Measurements from ENCODE around the gene MTTP. TPM values are rescaled to one million over a fixed set of nuclear protein-coding genes. Genes with fewer than 3 reads are reported as not detected.
"Not testable (repeated sequence)": the region's sequence is repeated elsewhere in the genome, so short reads cannot be mapped to it uniquely, and the experiment has no call there.

The MTTP gene
- total RNA-seq (0.42 TPM), polyA plus RNA-seq (0.34 TPM)
- long read RNA-seq, donor 1 = 0 reads
- long read RNA-seq, donor 2 = 0 reads
- long read RNA-seq, donor 3 = 0 reads
- long read RNA-seq, donor 4 = 0 reads
- long read RNA-seq, donor 5, full-length matches to known transcripts = 1 of 1 reads
- long read RNA-seq, donor 5, partial matches to known transcripts = 0 of 1 reads
- long read RNA-seq, donor 5, other reads (novel, unspliced or antisense) = 0 of 1 reads
- long read RNA-seq, donor 6 = 0 reads
- long read RNA-seq, donor 7 = 0 reads
- long read RNA-seq, donor 8 = 0 reads
- long read RNA-seq, donor 9 = 0 reads
- long read RNA-seq, donor 10 = 0 reads

- Histone ChIP-seq H3K9me3 (ENCODE audit: control insufficient read depth in 2 of 2, insufficient read depth in 1 of 2, low read length in 1 of 2) (no peaks in the 10 kb centered on the region), H3K36me3 (ENCODE audit: control insufficient read depth in 2 of 2, insufficient read depth in 2 of 2, low read length in 1 of 2) (no peaks in the 10 kb centered on the region), H3K4me1 (ENCODE audit: control insufficient read depth in 2 of 2, insufficient read depth in 2 of 2, low read length in 2 of 2) (no peaks in the 10 kb centered on the region), H3K27ac (ENCODE audit: low read depth in 1 of 2, low read length in 1 of 2) (peak within 1 kb of the TSS in 1 of 2 donors; percentile 3), H3K27me3 (ENCODE audit: control insufficient read depth in 2 of 2, insufficient read depth in 1 of 2, low read length in 1 of 2) (no peaks in the 10 kb centered on the region), H3K4me3 (ENCODE audit: low read length in 2 of 2) (no peak within 1 kb of the TSS)
- WGBS = 88% methylated on average over 3 of the region's 3 CpGs
- no peak for DNase-seq (ENCODE audit: low read depth in 6 of 9, low spot score in 9 of 9)
These were observed at the start of gene MTTP for GRCh38 chr4:99574530-99575324. MTTP (plus strand) TSS chr4:99574824; CDS start chr4:99574910, 86 bp downstream.

- H3K4me3 ChIP-seq (ENCODE audit: low read length in 2 of 2) = no peak overlapping the region
- no peaks in the 10 kb centered on the region for H3K36me3 ChIP-seq (ENCODE audit: control insufficient read depth in 2 of 2, insufficient read depth in 2 of 2, low read length in 1 of 2)
- H3K4me1 ChIP-seq (ENCODE audit: control insufficient read depth in 2 of 2, insufficient read depth in 2 of 2, low read length in 2 of 2) = no peaks in the 10 kb centered on the region
- DNase-seq (ENCODE audit: low read depth in 6 of 9, low spot score in 9 of 9) = no peak
- H3K27me3 ChIP-seq (ENCODE audit: control insufficient read depth in 2 of 2, insufficient read depth in 1 of 2, low read length in 1 of 2) = no peaks in the 10 kb centered on the region
- no peaks in the 10 kb centered on the region for H3K9me3 ChIP-seq (ENCODE audit: control insufficient read depth in 2 of 2, insufficient read depth in 1 of 2, low read length in 1 of 2)
- no peak overlapping the region for H3K27ac ChIP-seq (ENCODE audit: low read depth in 1 of 2, low read length in 1 of 2)
These were observed 45.4 kb upstream of the MTTP start for GRCh38 chr4:99529228-99529627.

GRCh38 chr4:99529956-99530355, 44.7 kb upstream of the MTTP start:
- H3K27me3 ChIP-seq (ENCODE audit: control insufficient read depth in 2 of 2, insufficient read depth in 1 of 2, low read length in 1 of 2) = no peaks in the 10 kb centered on the region
- no peaks in the 10 kb centered on the region for H3K4me1 ChIP-seq (ENCODE audit: control insufficient read depth in 2 of 2, insufficient read depth in 2 of 2, low read length in 2 of 2)
- H3K27ac ChIP-seq (ENCODE audit: low read depth in 1 of 2, low read length in 1 of 2) = no peak overlapping the region
- WGBS = 92% methylated on average over 3 of the region's 3 CpGs
- no peaks in the 10 kb centered on the region for H3K9me3 ChIP-seq (ENCODE audit: control insufficient read depth in 2 of 2, insufficient read depth in 1 of 2, low read length in 1 of 2)
- no peak overlapping the region for H3K4me3 ChIP-seq (ENCODE audit: low read length in 2 of 2)
- H3K36me3 ChIP-seq (ENCODE audit: control insufficient read depth in 2 of 2, insufficient read depth in 2 of 2, low read length in 1 of 2) = no peaks in the 10 kb centered on the region
- no peak for DNase-seq (ENCODE audit: low read depth in 6 of 9, low spot score in 9 of 9)

- H3K27ac ChIP-seq (ENCODE audit: low read depth in 1 of 2, low read length in 1 of 2); H3K27me3 ChIP-seq (ENCODE audit: control insufficient read depth in 2 of 2, insufficient read depth in 1 of 2, low read length in 1 of 2); H3K9me3 ChIP-seq (ENCODE audit: control insufficient read depth in 2 of 2, insufficient read depth in 1 of 2, low read length in 1 of 2); DNase-seq (ENCODE audit: low read depth in 6 of 9, low spot score in 9 of 9); H3K4me3 ChIP-seq (ENCODE audit: low read length in 2 of 2); H3K4me1 ChIP-seq (ENCODE audit: control insufficient read depth in 2 of 2, insufficient read depth in 2 of 2, low read length in 2 of 2); H3K36me3 ChIP-seq (ENCODE audit: control insufficient read depth in 2 of 2, insufficient read depth in 2 of 2, low read length in 1 of 2): not testable (repeated sequence)
- WGBS = 98% methylated on average over 3 of the region's 3 CpGs
These were observed 39.9 kb upstream of the MTTP start for GRCh38 chr4:99534699-99535098.

- Histone ChIP-seq H3K36me3 (ENCODE audit: control insufficient read depth in 2 of 2, insufficient read depth in 2 of 2, low read length in 1 of 2) (no peaks in the 10 kb centered on the region), H3K4me1 (ENCODE audit: control insufficient read depth in 2 of 2, insufficient read depth in 2 of 2, low read length in 2 of 2) (no peaks in the 10 kb centered on the region), H3K9me3 (ENCODE audit: control insufficient read depth in 2 of 2, insufficient read depth in 1 of 2, low read length in 1 of 2) (peaks cover 0 to 2% of the 10 kb centered on the region in 2 donors), H3K27me3 (ENCODE audit: control insufficient read depth in 2 of 2, insufficient read depth in 1 of 2, low read length in 1 of 2) (no peaks in the 10 kb centered on the region), H3K27ac (ENCODE audit: low read depth in 1 of 2, low read length in 1 of 2) (no peak overlapping the region), H3K4me3 (ENCODE audit: low read length in 2 of 2) (no peak overlapping the region)
- 94% methylated on average over 2 of the region's 2 CpGs for WGBS
- DNase-seq (ENCODE audit: low read depth in 6 of 9, low spot score in 9 of 9) = no peak
These were observed 38.4 kb upstream of the MTTP start for GRCh38 chr4:99536271-99536670.

- no peaks in the 10 kb centered on the region for H3K36me3 ChIP-seq (ENCODE audit: control insufficient read depth in 2 of 2, insufficient read depth in 2 of 2, low read length in 1 of 2)
- H3K9me3 ChIP-seq (ENCODE audit: control insufficient read depth in 2 of 2, insufficient read depth in 1 of 2, low read length in 1 of 2) = peaks cover 0 to 2% of the 10 kb centered on the region in 2 donors
- H3K27me3 ChIP-seq (ENCODE audit: control insufficient read depth in 2 of 2, insufficient read depth in 1 of 2, low read length in 1 of 2) = no peaks in the 10 kb centered on the region
- 82% methylated on average over 2 of the region's 2 CpGs for WGBS
- DNase-seq (ENCODE audit: low read depth in 6 of 9, low spot score in 9 of 9) = no peak
- no peak overlapping the region for H3K4me3 ChIP-seq (ENCODE audit: low read length in 2 of 2)
- H3K27ac ChIP-seq (ENCODE audit: low read depth in 1 of 2, low read length in 1 of 2) = no peak overlapping the region
- H3K4me1 ChIP-seq (ENCODE audit: control insufficient read depth in 2 of 2, insufficient read depth in 2 of 2, low read length in 2 of 2) = no peaks in the 10 kb centered on the region
These were observed 37.8 kb upstream of the MTTP start for GRCh38 chr4:99536848-99537247.

GRCh38 chr4:99537674-99538073, 37.0 kb upstream of the MTTP start:
- H3K27me3 ChIP-seq (ENCODE audit: control insufficient read depth in 2 of 2, insufficient read depth in 1 of 2, low read length in 1 of 2) = no peaks in the 10 kb centered on the region
- H3K9me3 ChIP-seq (ENCODE audit: control insufficient read depth in 2 of 2, insufficient read depth in 1 of 2, low read length in 1 of 2) = peaks cover 0 to 2% of the 10 kb centered on the region in 2 donors
- H3K36me3 ChIP-seq (ENCODE audit: control insufficient read depth in 2 of 2, insufficient read depth in 2 of 2, low read length in 1 of 2) = no peaks in the 10 kb centered on the region
- H3K27ac ChIP-seq (ENCODE audit: low read depth in 1 of 2, low read length in 1 of 2) = no peak overlapping the region
- H3K4me1 ChIP-seq (ENCODE audit: control insufficient read depth in 2 of 2, insufficient read depth in 2 of 2, low read length in 2 of 2) = no peaks in the 10 kb centered on the region
- 97% methylated on average over 4 of the region's 4 CpGs for WGBS
- DNase-seq (ENCODE audit: low read depth in 6 of 9, low spot score in 9 of 9) = no peak
- H3K4me3 ChIP-seq (ENCODE audit: low read length in 2 of 2) = no peak overlapping the region

GRCh38 chr4:99540277-99540939, 34.2 kb upstream of the MTTP start:
- no peaks in the 10 kb centered on the region for H3K27me3 ChIP-seq (ENCODE audit: control insufficient read depth in 2 of 2, insufficient read depth in 1 of 2, low read length in 1 of 2)
- no peaks in the 10 kb centered on the region for H3K4me1 ChIP-seq (ENCODE audit: control insufficient read depth in 2 of 2, insufficient read depth in 2 of 2, low read length in 2 of 2)
- no peaks in the 10 kb centered on the region for H3K36me3 ChIP-seq (ENCODE audit: control insufficient read depth in 2 of 2, insufficient read depth in 2 of 2, low read length in 1 of 2)
- H3K9me3 ChIP-seq (ENCODE audit: control insufficient read depth in 2 of 2, insufficient read depth in 1 of 2, low read length in 1 of 2) = peaks cover 0 to 2% of the 10 kb centered on the region in 2 donors
- no peak overlapping the region for H3K27ac ChIP-seq (ENCODE audit: low read depth in 1 of 2, low read length in 1 of 2)
- H3K4me3 ChIP-seq (ENCODE audit: low read length in 2 of 2) = no peak overlapping the region
- DNase-seq (ENCODE audit: low read depth in 6 of 9, low spot score in 9 of 9) = no peak

- no peaks in the 10 kb centered on the region for H3K9me3 ChIP-seq (ENCODE audit: control insufficient read depth in 2 of 2, insufficient read depth in 1 of 2, low read length in 1 of 2)
- H3K27ac ChIP-seq (ENCODE audit: low read depth in 1 of 2, low read length in 1 of 2) = no peak overlapping the region
- H3K27me3 ChIP-seq (ENCODE audit: control insufficient read depth in 2 of 2, insufficient read depth in 1 of 2, low read length in 1 of 2) = no peaks in the 10 kb centered on the region
- DNase-seq (ENCODE audit: low read depth in 6 of 9, low spot score in 9 of 9) = no peak
- H3K36me3 ChIP-seq (ENCODE audit: control insufficient read depth in 2 of 2, insufficient read depth in 2 of 2, low read length in 1 of 2) = no peaks in the 10 kb centered on the region
- no peaks in the 10 kb centered on the region for H3K4me1 ChIP-seq (ENCODE audit: control insufficient read depth in 2 of 2, insufficient read depth in 2 of 2, low read length in 2 of 2)
- WGBS = 98% methylated on average over 2 of the region's 2 CpGs
- H3K4me3 ChIP-seq (ENCODE audit: low read length in 2 of 2) = no peak overlapping the region
These were observed 21.8 kb upstream of the MTTP start for GRCh38 chr4:99552872-99553271.
